ENCODE data around the gene OR6N1.
A peak's percentile ranks its signal among the peaks of the same experiment; 100 is the strongest.

Gene OR6N1

GRCh38 chr1:158735848-158736247, 36.1 kb downstream of the OR6N1 start:
- no peak for DNase-seq

- no peak for DNase-seq
These were observed 39.5 kb downstream of the OR6N1 start for GRCh38 chr1:158732524-158732923.

GRCh38 chr1:158731707-158732106, 40.3 kb downstream of the OR6N1 start:
- no peak for DNase-seq

- no peak for DNase-seq
These were observed 41.5 kb downstream of the OR6N1 start for GRCh38 chr1:158730453-158730852.

- DNase-seq, result no peak
These were observed 43.3 kb downstream of the OR6N1 start for GRCh38 chr1:158728510-158729225.

- no peak for DNase-seq
These were observed 47.6 kb downstream of the OR6N1 start for GRCh38 chr1:158724442-158724841.

GRCh38 chr1:158720620-158721019, 51.4 kb downstream of the OR6N1 start, which contains the start of gene OR6K3:
Gene OR6K3 (minus strand): TSS chr1:158720720. CDS start chr1:158718115, 2,605 bp downstream.
- DNase-seq, result no peak

- no peak for DNase-seq
These were observed 52.3 kb downstream of the OR6N1 start for GRCh38 chr1:158719664-158720063.

- no peak for DNase-seq
These were observed 54.7 kb downstream of the OR6N1 start for GRCh38 chr1:158717344-158717743.

GRCh38 chr1:158716335-158716734, 55.7 kb downstream of the OR6N1 start:
- peak in 1 of 5 donors; percentile 28 for DNase-seq

GRCh38 chr1:158714754-158715153, 57.2 kb downstream of the OR6N1 start:
- no peak for DNase-seq

All from T-helper 1 cell (primary cell).